ENCODE measurements around the gene ELOVL6. TPM values are rescaled to one million over a fixed set of nuclear protein-coding genes. Genes with fewer than 3 reads are reported as not detected.

ELOVL6 gene
- total and polyA plus RNA-seq, 9 of the 15 experiments (the other 6 are each of a cell fraction or from before 2014, with no cell fraction given), result 18.3 to 82.6 (median 46.0) TPM

DNA sequence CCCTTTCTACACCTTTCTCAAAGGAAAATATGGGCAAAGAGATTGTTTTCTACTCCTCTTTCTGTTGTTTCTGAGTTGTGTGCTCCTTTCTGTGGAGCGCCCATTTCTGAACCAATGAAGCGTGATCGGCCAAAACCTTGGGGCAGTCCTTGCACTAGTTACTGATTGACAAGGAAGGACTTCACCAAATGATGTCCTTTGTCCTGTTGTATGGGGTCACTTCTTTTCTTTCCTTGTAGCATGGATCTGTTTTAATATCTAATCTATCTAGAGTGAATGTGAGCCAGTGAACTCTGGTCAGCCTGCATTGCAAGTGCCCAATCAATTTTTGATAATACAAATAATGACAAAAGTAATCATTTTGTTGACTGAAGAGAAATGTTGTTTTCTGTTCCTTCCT, 191.2 kb downstream of the ELOVL6 start:
- H3K9ac ChIP-seq (ENCODE audit: insufficient read depth in 1 of 2, low read depth in 2 of 2, low read length in 2 of 2), result no peak overlapping the region
- POLR2A ChIA-PET, result interaction anchor here (1.4 kb wide), 1 partner anchor 13 kb away, joined by 4 read pairs; no protein-coding TSS in a partner anchor
- TF ChIP-seq TFAM (CRISPR knock-in tag; conservative IDR thresholded peaks at IDR 0.05) (no peak), ZBTB11 (CRISPR knock-in tag; IDR thresholded peaks at IDR 0.05) (no peak), HMBOX1 (IDR thresholded peaks at IDR 0.05) (no peak), TAF15 (IDR thresholded peaks at IDR 0.05; ENCODE audit: low read depth, low read length) (no peak), ZZZ3 (IDR thresholded peaks at IDR 0.05) (no peak), EHMT2 (IDR thresholded peaks at IDR 0.05) (no peak), CBX2 (IDR thresholded peaks at IDR 0.05; ENCODE audit: insufficient read depth, low read length, poor library complexity, severe bottlenecking) (no peak), HDAC1 (IDR thresholded peaks at IDR 0.05) (no peak), BDP1 (IDR thresholded peaks at IDR 0.05; ENCODE audit: insufficient read depth, insufficient read length) (no peak), POLR3A (IDR thresholded peaks at IDR 0.05; ENCODE audit: borderline replicate concordance, extremely low read depth, insufficient read depth, insufficient read length) (no peak), STAT5B (CRISPR knock-in tag; IDR thresholded peaks at IDR 0.05) (no peak), ESRRA (IDR thresholded peaks at IDR 0.05; ENCODE audit: borderline replicate concordance, low read depth) (no peak), NEUROD1 (IDR thresholded peaks at IDR 0.05; ENCODE audit: borderline replicate concordance, low read depth, low read length, partially characterized antibody) (no peak), ZNF586 (CRISPR knock-in tag; conservative IDR thresholded peaks at IDR 0.05) (no peak)
- TF ChIP-seq, protein P1, sequence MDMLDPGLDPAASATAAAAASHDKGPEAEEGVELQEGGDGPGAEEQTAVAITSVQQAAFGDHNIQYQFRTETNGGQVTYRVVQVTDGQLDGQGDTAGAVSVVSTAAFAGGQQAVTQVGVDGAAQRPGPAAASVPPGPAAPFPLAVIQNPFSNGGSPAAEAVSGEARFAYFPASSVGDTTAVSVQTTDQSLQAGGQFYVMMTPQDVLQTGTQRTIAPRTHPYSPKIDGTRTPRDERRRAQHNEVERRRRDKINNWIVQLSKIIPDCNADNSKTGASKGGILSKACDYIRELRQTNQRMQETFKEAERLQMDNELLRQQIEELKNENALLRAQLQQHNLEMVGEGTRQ (CRISPR knock-in tag; IDR thresholded peaks at IDR 0.05), result no peak
- in situ Hi-C loops (cut with MboI) (loop anchor here (10.0 kb wide), 1 partner anchor 318 kb away; no protein-coding TSS in a partner anchor), intact Hi-C loops (cut with micrococcal nuclease) (loop anchor here (5.0 to 10.0 kb wide), 3 partner anchors 198 to 338 kb away; no protein-coding TSS in a partner anchor)
- no peak for ATAC-seq
- BruUV-seq (replicated peaks), result no TSS peak
- FAIRE-seq, result no peak
- no peaks in the 10 kb centered on the region for H4K20me1 ChIP-seq (replicated peaks; ENCODE audit: control insufficient read depth, insufficient read depth, low read length)
- H3K36me3 ChIP-seq (ENCODE audit: control insufficient read depth, insufficient read depth, low read length), result no peaks in the 10 kb centered on the region
- no peak overlapping the region for H2AFZ ChIP-seq (ENCODE audit: low read depth, low read length)
- CTCF ChIA-PET (ENCODE audit: low intra/inter-chr PET ratio), result interaction anchor here (2.2 to 12.8 kb wide), 2 partner anchors 501 to 508 kb away, joined by 16 to 252 read pairs; no protein-coding TSS in a partner anchor
- no peaks in the 10 kb centered on the region for H3K9me3 ChIP-seq (replicated peaks; ENCODE audit: control insufficient read depth, insufficient read depth, low read depth, low read length)
- H3K4me3 ChIP-seq, result no peak overlapping the region
- H3K4me2 ChIP-seq (ENCODE audit: insufficient read depth, low read length), result no peak overlapping the region
- WGBS (ENCODE audit: insufficient coverage, low coverage, missing lambda C conversion rate), result 35% methylated on average over 3 of the region's 3 CpGs
- H3K27ac ChIP-seq (ENCODE audit: extremely low read depth, low read depth, low read length), result no peak overlapping the region
- no peak for DNase-seq (ENCODE audit: extremely low read depth in 1 of 4, low spot score in 3 of 4)
- no peaks in the 10 kb centered on the region for H3K9me1 ChIP-seq (ENCODE audit: control insufficient read depth, insufficient read depth, low read length)
- no peaks in the 10 kb centered on the region for H3K27me3 ChIP-seq (ENCODE audit: control insufficient read depth in 2 of 2, insufficient read depth in 2 of 2, low read length in 2 of 2)
- no peaks in the 10 kb centered on the region for H3K79me2 ChIP-seq (ENCODE audit: control insufficient read depth, insufficient read depth, low read length)
- 0 out of 5 replicates have a peak, but pooled peaks cover 0 to 2% of the 10 kb centered on the region in 2 experiments for H3K4me1 ChIP-seq (replicated peaks in 1 of 2; ENCODE audit: control insufficient read depth in 2 of 2, insufficient read depth in 2 of 2, low read length in 2 of 2)
